B cell (primary cell): ENCODE measurements around the gene CHIC2. TPM values are rescaled to one million over a fixed set of nuclear protein-coding genes. Genes with fewer than 3 reads are reported as not detected.

Source experiments
- ATAC-seq: fragments of 200-7000 bp; cut with Tn5 transposase; one replicate; pipeline ENCODE4 v1.10.0; 2021; ENCODE audit warnings: low read depth, mild to moderate bottlenecking, moderate number of reproducible peaks, moderate library complexity
- CTCF ChIA-PET: fragments of 350-600 bp; sonication (Branson Sonifier 250); formaldehyde crosslinking; loops from one replicate; lab custom pipeline; 2021; ENCODE audit warnings: antibody characterized with exemption, inconsistent platforms; lab: Charles Lee
- POLR2A ChIA-PET: fragments of 350-600 bp; sonication (Branson Sonifier 250); formaldehyde crosslinking; loops from one replicate; lab custom pipeline; 2021; ENCODE audit warnings: antibody characterized with exemption; lab: Charles Lee
- DNase-seq: peaks from one replicate; pipeline ENCODE4 v3.0.0; 2013
- H2AFZ ChIP-seq: 2 replicates; pipeline ENCODE4 v1.6.1; 2012; ENCODE audit warnings: mild to moderate bottlenecking, low read depth, low read length; ENCODE audit not compliant: insufficient read depth, poor library complexity, severe bottlenecking
- H3K27ac ChIP-seq, 2 donors: 1 replicate in 1 of 2; 2 replicates in 1 of 2; pipeline ENCODE4 v1.5.1; 2012 to 2013; ENCODE audit warnings: low read length in 2 of 2, mild to moderate bottlenecking in 2 of 2, moderate library complexity in 1 of 2
- H3K27me3 ChIP-seq, 4 experiments: fragments of 200-600 bp in 1 of 4; sonication (generic) in 1 of 4; replicated peaks in 1 of 4; 1 replicate in 2 of 4; 2 replicates in 2 of 4; pipeline versions ENCODE4 v1.6.1 to v1.7.0; 2013 to 2016; ENCODE audit warnings: low read length in 3 of 4, mild to moderate bottlenecking in 2 of 4, mixed read lengths in 1 of 4, moderate library complexity in 1 of 4; ENCODE audit not compliant: insufficient read depth in 4 of 4, control insufficient read depth in 3 of 4; ENCODE audit errors: control extremely low read depth in 1 of 4
- H3K36me3 ChIP-seq, 2 experiments: replicated peaks in 1 of 2; 1 replicate in 1 of 2; 2 replicates in 1 of 2; pipeline versions ENCODE4 v1.6.1 to v1.7.1; 2013; ENCODE audit warnings: low read length in 1 of 2; ENCODE audit not compliant: insufficient read depth in 2 of 2, control insufficient read depth in 1 of 2; ENCODE audit errors: control extremely low read depth in 1 of 2, extremely low read depth in 1 of 2
- H3K4me1 ChIP-seq, 2 donors: fragments of 200-600 bp in 1 of 2; sonication (generic) in 1 of 2; 1 replicate in 1 of 2; 2 replicates in 1 of 2; pipeline versions ENCODE4 v1.5.1 to v1.6.1; 2013 to 2017; ENCODE audit warnings: low read length in 2 of 2; ENCODE audit not compliant: control insufficient read depth in 2 of 2, insufficient read depth in 2 of 2
- H3K4me2 ChIP-seq: replicated peaks from 2 replicates; pipeline ENCODE3; 2012; ENCODE audit warnings: mild to moderate bottlenecking, low read depth, low read length; ENCODE audit not compliant: poor library complexity, severe bottlenecking
- H3K4me3 ChIP-seq, 5 experiments: fragments of 200-600 bp in 1 of 5; sonication (generic) in 1 of 5; 1 replicate in 3 of 5; 2 replicates in 2 of 5; pipeline versions ENCODE4 v1.5.1 to v1.7.0; 2011 to 2016; ENCODE audit warnings: low read length in 4 of 5, mild to moderate bottlenecking in 4 of 5, low read depth in 2 of 5, control low read depth in 1 of 5, moderate library complexity in 1 of 5; ENCODE audit not compliant: insufficient read depth in 1 of 5; ENCODE audit errors: control extremely low read depth in 1 of 5, extremely low read depth in 1 of 5
- H3K79me2 ChIP-seq: fragments of 200-600 bp; sonication (generic); one replicate; pipeline ENCODE4 v1.6.0; 2016; ENCODE audit warnings: low read length; ENCODE audit not compliant: control insufficient read depth, insufficient read depth
- H3K9ac ChIP-seq: fragments of 200-600 bp; sonication (generic); 2 replicates; pipeline ENCODE4 v1.6.1; 2017; ENCODE audit warnings: mild to moderate bottlenecking, low read length, moderate library complexity
- H3K9me3 ChIP-seq, 3 donors: one replicate each; pipeline versions ENCODE4 v1.6.1 to v1.7.1; 2013; ENCODE audit warnings: low read length in 2 of 3; ENCODE audit not compliant: control insufficient read depth in 2 of 3, insufficient read depth in 1 of 3; ENCODE audit errors: control extremely low read depth in 1 of 3
- H4K20me1 ChIP-seq: 2 replicates; pipeline ENCODE4 v1.6.0; 2012; ENCODE audit warnings: mild to moderate bottlenecking, low read length; ENCODE audit not compliant: insufficient read depth, control insufficient read depth, poor library complexity, severe bottlenecking
- H3K27ac Mint-ChIP-seq: one replicate; pipeline ENCODE4 v1.8.0; 2021; ENCODE audit warnings: mixed read lengths
- H3K27me3 Mint-ChIP-seq: one replicate; pipeline ENCODE4 v1.8.0; 2021; ENCODE audit warnings: mixed read lengths
- H3K4me1 Mint-ChIP-seq: one replicate; pipeline ENCODE4 v1.8.0; 2021; ENCODE audit warnings: mixed read lengths
- H3K4me3 Mint-ChIP-seq: one replicate; pipeline ENCODE4 v1.8.0; 2021; ENCODE audit warnings: mixed read lengths
- H3K9me3 Mint-ChIP-seq: one replicate; pipeline ENCODE4 v1.8.0; 2022; ENCODE audit warnings: mixed read lengths; ENCODE audit not compliant: insufficient read depth
- EZH2 ChIP-seq: IDR thresholded peaks from 2 replicates; pipeline ENCODE4 v1.6.1; 2012; ENCODE audit warnings: borderline replicate concordance, low read depth, mild to moderate bottlenecking, moderate library complexity, low read length; ENCODE audit not compliant: insufficient read depth, poor library complexity, severe bottlenecking
- WGBS: methylation state at CpG from one replicate; pipeline ENCODE4 v1.1.5; 2013; ENCODE audit warnings: missing lambda C conversion rate; ENCODE audit not compliant: insufficient coverage; 5-methylcytosine and 5-hydroxymethylcytosine counted together
- intact Hi-C: fragments of 100-400 bp; cut with micrococcal nuclease; formaldehyde crosslinking; loops from one replicate; pipeline ENCODE4 v1.10.0; 2022
- polyA plus RNA-seq: library from polyadenylated mRNA; depleted of rRNA; stranded (reverse); fragments of >200 nt; gene quantifications from 2 replicates; pipeline ENCODE4 v1.2.3, GENCODE V29; 2012
- total RNA-seq, 2 donors: library from RNA; stranded (reverse); fragments of 120-200 nt in 1 of 2; gene quantifications; 1 replicate in 1 of 2; 2 replicates in 1 of 2; pipeline versions ENCODE4 v1.2.3 to v1.2.4, GENCODE V29; 2013 to 2022
- TF ChIP-seq, protein P1 (sequence below): fragments of 200-600 bp; IDR thresholded peaks from one replicate; pipeline ENCODE4 v1.8.0; 2022; ENCODE audit warnings: antibody characterized with exemption, mild to moderate bottlenecking

Gene CHIC2
- total and polyA plus RNA-seq, 2 donors (not counting 1 experiment from before 2014, with no cell fraction given) = 20.2 to 37.7 TPM

DNA sequence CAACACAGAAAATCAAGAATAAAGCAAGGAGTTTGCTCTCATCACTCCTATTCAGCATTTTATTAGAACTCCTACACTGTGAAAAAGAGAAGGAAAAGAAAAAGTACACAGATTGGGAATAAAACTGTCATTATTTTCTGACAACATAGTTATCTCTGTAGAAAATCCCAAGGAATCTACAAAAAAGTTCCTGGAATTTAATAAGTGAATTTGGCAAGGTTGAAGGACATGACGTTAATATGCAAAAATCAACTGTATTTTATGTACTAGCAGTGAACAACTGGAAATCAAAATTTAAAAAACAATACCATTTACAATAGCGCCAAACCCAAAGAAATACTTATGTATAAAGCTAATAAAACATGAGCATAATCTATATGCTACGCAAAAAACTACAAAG is 26.3 kb downstream of the CHIC2 start:
- Histone ChIP-seq H3K27ac (no peak overlapping the region), H3K4me3 (no peak overlapping the region), H3K4me1 (no peaks in the 10 kb centered on the region), H4K20me1 (peaks cover 58% of the 10 kb centered on the region), H3K9ac (no peak overlapping the region), H3K27me3 (no peaks in the 10 kb centered on the region), H3K36me3 (peaks cover 9 to 17% of the 10 kb centered on the region in 2 experiments), H3K4me2 (no peak overlapping the region), H2AFZ (no peak overlapping the region), H3K79me2 (peaks cover 27% of the 10 kb centered on the region), H3K9me3 (no peaks in the 10 kb centered on the region)
- Mint-ChIP-seq H3K27me3 (no peaks in the 10 kb centered on the region), H3K27ac (no peak overlapping the region), H3K4me3 (no peak overlapping the region), H3K4me1 (peaks cover 6% of the 10 kb centered on the region), H3K9me3 (no peaks in the 10 kb centered on the region)
- POLR2A ChIA-PET = no interaction called here
- intact Hi-C loops = no loop called here
- CTCF ChIA-PET = no interaction called here
- DNase-seq = no peak
- ATAC-seq = no peak
- TF ChIP-seq, protein P1, sequence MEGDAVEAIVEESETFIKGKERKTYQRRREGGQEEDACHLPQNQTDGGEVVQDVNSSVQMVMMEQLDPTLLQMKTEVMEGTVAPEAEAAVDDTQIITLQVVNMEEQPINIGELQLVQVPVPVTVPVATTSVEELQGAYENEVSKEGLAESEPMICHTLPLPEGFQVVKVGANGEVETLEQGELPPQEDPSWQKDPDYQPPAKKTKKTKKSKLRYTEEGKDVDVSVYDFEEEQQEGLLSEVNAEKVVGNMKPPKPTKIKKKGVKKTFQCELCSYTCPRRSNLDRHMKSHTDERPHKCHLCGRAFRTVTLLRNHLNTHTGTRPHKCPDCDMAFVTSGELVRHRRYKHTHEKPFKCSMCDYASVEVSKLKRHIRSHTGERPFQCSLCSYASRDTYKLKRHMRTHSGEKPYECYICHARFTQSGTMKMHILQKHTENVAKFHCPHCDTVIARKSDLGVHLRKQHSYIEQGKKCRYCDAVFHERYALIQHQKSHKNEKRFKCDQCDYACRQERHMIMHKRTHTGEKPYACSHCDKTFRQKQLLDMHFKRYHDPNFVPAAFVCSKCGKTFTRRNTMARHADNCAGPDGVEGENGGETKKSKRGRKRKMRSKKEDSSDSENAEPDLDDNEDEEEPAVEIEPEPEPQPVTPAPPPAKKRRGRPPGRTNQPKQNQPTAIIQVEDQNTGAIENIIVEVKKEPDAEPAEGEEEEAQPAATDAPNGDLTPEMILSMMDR = no peak
- TF ChIP-seq EZH2 = no peak
- WGBS = no CpG with 5 or more reads among the region's 3 CpGs

DNA sequence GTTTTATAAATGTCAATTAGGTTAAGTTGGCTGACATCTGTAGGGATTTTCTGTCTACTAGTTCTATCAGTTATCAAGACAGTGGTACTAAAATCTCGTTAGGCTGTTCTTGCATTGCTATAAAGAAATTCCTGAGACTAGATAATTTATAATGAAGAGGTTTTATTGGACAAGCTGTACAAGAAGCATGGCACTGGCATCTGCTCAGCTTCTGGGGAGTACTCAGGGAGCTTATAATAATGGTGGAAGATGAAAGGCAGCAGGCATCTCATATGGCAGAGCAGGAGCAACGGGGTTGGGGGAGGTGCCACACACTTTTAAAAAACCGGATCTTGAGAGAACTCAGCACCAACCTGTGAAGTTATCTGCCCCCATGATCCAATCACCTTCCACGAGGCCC is 28.2 kb downstream of the CHIC2 start:
- POLR2A ChIA-PET = no interaction called here

More for the DNA sequence above, 28.2 kb downstream of the CHIC2 start:
- DNase-seq = no peak
- WGBS = 100% methylated on average over 3 of the region's 4 CpGs
- Histone ChIP-seq H3K27ac (no peak overlapping the region), H3K4me1 (peaks cover 0 to 6% of the 10 kb centered on the region in 2 donors), H3K9me3 (no peaks in the 10 kb centered on the region), H3K27me3 (no peaks in the 10 kb centered on the region), H4K20me1 (peaks cover 66% of the 10 kb centered on the region), H2AFZ (no peak overlapping the region), H3K36me3 (peaks cover 4 to 9% of the 10 kb centered on the region in 2 experiments), H3K79me2 (peaks cover 36% of the 10 kb centered on the region), H3K4me3 (no peak overlapping the region), H3K9ac (no peak overlapping the region), H3K4me2 (no peak overlapping the region)
- Mint-ChIP-seq H3K9me3 (no peaks in the 10 kb centered on the region), H3K4me1 (peaks cover 13% of the 10 kb centered on the region), H3K27ac (no peak overlapping the region), H3K27me3 (no peaks in the 10 kb centered on the region), H3K4me3 (no peak overlapping the region)
- CTCF ChIA-PET = no interaction called here
- TF ChIP-seq EZH2 = no peak
- TF ChIP-seq, protein P1 = no peak
- intact Hi-C loops = no loop called here
- no peak for ATAC-seq
